ENCODE data around the gene EXOC2. TPM values are rescaled to one million over a fixed set of nuclear protein-coding genes. Genes with fewer than 3 reads are reported as not detected.

The EXOC2 gene
- total and polyA plus RNA-seq, 5 donors from 2014 or later, result 33.1 to 43.6 (median 38.9) TPM

DNA sequence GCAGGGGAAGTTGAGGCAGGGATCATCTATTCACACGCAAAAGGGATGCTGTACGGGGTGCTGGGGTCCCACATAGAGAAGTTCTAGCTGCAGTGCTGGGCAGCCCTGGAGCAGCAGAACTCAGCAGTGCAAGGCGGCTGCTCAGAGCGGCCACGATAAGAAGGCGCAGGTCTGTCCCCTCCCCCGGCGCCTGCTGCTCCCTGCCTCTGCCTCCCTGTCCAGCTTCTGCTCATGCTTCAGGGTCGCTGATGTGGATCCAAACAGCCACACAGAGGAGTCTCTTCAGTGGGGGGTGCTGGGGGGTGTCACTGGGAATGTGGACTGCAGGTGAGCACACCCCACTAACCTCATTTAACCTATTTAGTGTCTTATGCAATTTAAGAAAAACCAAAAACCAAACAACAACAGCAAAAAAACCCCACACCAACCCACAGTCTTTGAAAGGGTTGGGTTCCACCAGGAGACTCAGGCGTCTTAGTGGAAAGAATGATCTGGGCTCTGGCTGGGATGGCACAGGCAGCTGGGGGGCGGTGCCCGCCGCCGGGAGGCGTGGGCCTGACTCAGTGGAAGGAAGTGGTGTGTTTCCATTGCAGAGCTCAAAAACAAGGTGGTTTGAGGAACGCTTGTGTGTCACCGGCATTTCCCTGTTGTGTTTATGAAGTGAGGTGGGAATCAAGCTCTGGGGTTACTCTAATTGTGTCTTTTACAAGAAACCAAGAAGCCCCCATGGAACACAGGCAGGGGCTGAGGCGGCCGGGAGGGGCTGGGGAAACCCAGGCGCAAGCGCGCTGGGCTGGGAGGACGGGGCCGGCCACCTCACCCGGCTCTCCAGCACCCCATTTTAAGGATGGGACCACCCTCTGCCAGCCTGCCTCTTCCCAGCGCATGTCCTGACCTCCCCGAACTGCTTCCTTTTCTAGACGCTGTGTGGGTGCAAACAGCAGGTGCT, 246.2 kb downstream of the EXOC2 start:
- Mint-ChIP-seq H3K9me3 (peaks cover 0 to 1% (median 0%) of the 10 kb centered on the region in 7 donors), H3K27me3 (no peaks in the 10 kb centered on the region), H3K36me3 (no peaks in the 10 kb centered on the region), H3K4me1 (peaks cover 15 to 61% (median 34%) of the 10 kb centered on the region in 4 donors), H3K27ac (peak overlapping the region; percentile 85 to 92 (median 90)), H3K4me3 (peak overlapping the region; percentile 84 to 92 (median 87))
- H3K4me1 ChIP-seq (ENCODE audit: control insufficient read depth, insufficient read depth, low read length, poor library complexity, severe bottlenecking), result peaks cover 40% of the 10 kb centered on the region
- DNase-seq (peak; percentile 62 to 84 (median 63)), ATAC-seq (ENCODE audit: low read depth in 2 of 2) (peak; percentile 80 to 81)
- peak overlapping the region; percentile 61 for H3K27ac ChIP-seq (ENCODE audit: insufficient read depth, low read length, poor library complexity, severe bottlenecking)
- peak overlapping the region; percentile 75 for H3K4me3 ChIP-seq (ENCODE audit: low read depth, low read length)
- H3K9me3 ChIP-seq (ENCODE audit: control insufficient read depth in 2 of 2, low read length in 2 of 2), result no peaks in the 10 kb centered on the region
- H3K36me3 ChIP-seq (ENCODE audit: control insufficient read depth, insufficient read depth, low read length), result no peaks in the 10 kb centered on the region
- no peaks in the 10 kb centered on the region for H3K27me3 ChIP-seq (ENCODE audit: control insufficient read depth, insufficient read depth, low read length)

GRCh38 chr6:445571-446417, 247.1 kb downstream of the EXOC2 start:
- Mint-ChIP-seq H3K4me3 (peak overlapping the region; percentile 0 to 89 (median 84)), H3K27ac (peak overlapping the region; percentile 89 to 93 (median 90)), H3K36me3 (no peaks in the 10 kb centered on the region), H3K27me3 (no peaks in the 10 kb centered on the region), H3K9me3 (peaks cover 0 to 1% (median 0%) of the 10 kb centered on the region in 7 donors), H3K4me1 (peaks cover 15 to 61% (median 35%) of the 10 kb centered on the region in 4 donors)
- no peak overlapping the region for H3K4me3 ChIP-seq (ENCODE audit: low read depth, low read length)
- peak overlapping the region; percentile 41 for H3K27ac ChIP-seq (ENCODE audit: insufficient read depth, low read length, poor library complexity, severe bottlenecking)
- no peaks in the 10 kb centered on the region for H3K36me3 ChIP-seq (ENCODE audit: control insufficient read depth, insufficient read depth, low read length)
- H3K9me3 ChIP-seq (ENCODE audit: control insufficient read depth in 2 of 2, low read length in 2 of 2), result no peaks in the 10 kb centered on the region
- no peaks in the 10 kb centered on the region for H3K27me3 ChIP-seq (ENCODE audit: control insufficient read depth, insufficient read depth, low read length)
- ATAC-seq (ENCODE audit: low read depth in 2 of 2) (no peak), DNase-seq (no peak)
- H3K4me1 ChIP-seq (ENCODE audit: control insufficient read depth, insufficient read depth, low read length, poor library complexity, severe bottlenecking), result peaks cover 40% of the 10 kb centered on the region

GRCh38 chr6:444653-445275, 248.2 kb downstream of the EXOC2 start:
- Histone ChIP-seq H3K27me3 (ENCODE audit: control insufficient read depth, insufficient read depth, low read length) (no peaks in the 10 kb centered on the region), H3K9me3 (ENCODE audit: control insufficient read depth in 2 of 2, low read length in 2 of 2) (no peaks in the 10 kb centered on the region), H3K4me1 (ENCODE audit: control insufficient read depth, insufficient read depth, low read length, poor library complexity, severe bottlenecking) (peaks cover 40% of the 10 kb centered on the region), H3K36me3 (ENCODE audit: control insufficient read depth, insufficient read depth, low read length) (no peaks in the 10 kb centered on the region), H3K27ac (ENCODE audit: insufficient read depth, low read length, poor library complexity, severe bottlenecking) (peak overlapping the region; percentile 41), H3K4me3 (ENCODE audit: low read depth, low read length) (peak overlapping the region; percentile 26)
- H3K4me3 Mint-ChIP-seq, result peak overlapping the region; percentile 0 to 89 (median 82)
- H3K4me1 Mint-ChIP-seq, result peaks cover 15 to 61% (median 36%) of the 10 kb centered on the region in 4 donors
- no peaks in the 10 kb centered on the region for H3K27me3 Mint-ChIP-seq
- DNase-seq, result peak; percentile 19 to 88 (median 68)
- H3K36me3 Mint-ChIP-seq, result no peaks in the 10 kb centered on the region
- peaks cover 0 to 1% (median 0%) of the 10 kb centered on the region in 7 donors for H3K9me3 Mint-ChIP-seq
- peak; percentile 78 to 79 for ATAC-seq (ENCODE audit: low read depth in 2 of 2)
- peak overlapping the region; percentile 52 to 90 (median 89) for H3K27ac Mint-ChIP-seq

DNA sequence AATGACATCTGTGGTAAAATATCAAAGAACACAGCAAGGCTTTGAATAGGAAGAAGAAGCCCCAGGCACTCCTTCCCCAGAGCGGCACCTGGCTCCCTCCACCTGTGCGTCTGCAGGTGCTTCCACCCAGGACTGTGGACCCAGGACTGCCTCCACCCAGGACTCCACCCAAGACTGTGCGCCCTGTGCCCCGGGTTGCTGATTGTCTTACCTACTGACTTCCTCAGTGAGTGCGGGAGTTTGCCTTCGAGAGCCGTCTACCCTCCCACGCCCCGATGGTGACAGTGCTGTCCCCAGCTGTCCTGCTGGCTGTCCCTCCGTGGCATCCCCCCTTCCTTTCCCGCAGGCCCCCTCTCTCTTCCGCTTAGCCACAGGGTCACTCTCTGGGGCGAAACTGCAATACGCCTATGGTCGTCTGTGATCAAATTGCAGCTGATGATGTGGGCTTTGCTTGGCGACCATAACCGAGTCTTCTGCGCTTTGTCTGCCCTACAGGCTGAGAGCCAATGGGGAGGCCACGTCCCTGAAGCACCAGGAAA, 249.2 kb downstream of the EXOC2 start:
- Histone ChIP-seq H3K4me3 (ENCODE audit: low read depth, low read length) (no peak overlapping the region), H3K9me3 (ENCODE audit: control insufficient read depth in 2 of 2, low read length in 2 of 2) (no peaks in the 10 kb centered on the region), H3K36me3 (ENCODE audit: control insufficient read depth, insufficient read depth, low read length) (no peaks in the 10 kb centered on the region), H3K27me3 (ENCODE audit: control insufficient read depth, insufficient read depth, low read length) (no peaks in the 10 kb centered on the region), H3K27ac (ENCODE audit: insufficient read depth, low read length, poor library complexity, severe bottlenecking) (peak overlapping the region; percentile 1), H3K4me1 (ENCODE audit: control insufficient read depth, insufficient read depth, low read length, poor library complexity, severe bottlenecking) (peaks cover 40% of the 10 kb centered on the region)
- Mint-ChIP-seq H3K9me3 (peaks cover 0 to 1% (median 0%) of the 10 kb centered on the region in 7 donors), H3K36me3 (no peaks in the 10 kb centered on the region), H3K4me1 (peaks cover 15 to 59% (median 35%) of the 10 kb centered on the region in 4 donors), H3K27ac (peak overlapping the region in 2 of 3 donors; percentile 71 to 72), H3K4me3 (peak overlapping the region in 2 of 4 donors; percentile 8 to 21), H3K27me3 (no peaks in the 10 kb centered on the region)
- ATAC-seq (ENCODE audit: low read depth in 2 of 2) (no peak), DNase-seq (no peak)

DNA sequence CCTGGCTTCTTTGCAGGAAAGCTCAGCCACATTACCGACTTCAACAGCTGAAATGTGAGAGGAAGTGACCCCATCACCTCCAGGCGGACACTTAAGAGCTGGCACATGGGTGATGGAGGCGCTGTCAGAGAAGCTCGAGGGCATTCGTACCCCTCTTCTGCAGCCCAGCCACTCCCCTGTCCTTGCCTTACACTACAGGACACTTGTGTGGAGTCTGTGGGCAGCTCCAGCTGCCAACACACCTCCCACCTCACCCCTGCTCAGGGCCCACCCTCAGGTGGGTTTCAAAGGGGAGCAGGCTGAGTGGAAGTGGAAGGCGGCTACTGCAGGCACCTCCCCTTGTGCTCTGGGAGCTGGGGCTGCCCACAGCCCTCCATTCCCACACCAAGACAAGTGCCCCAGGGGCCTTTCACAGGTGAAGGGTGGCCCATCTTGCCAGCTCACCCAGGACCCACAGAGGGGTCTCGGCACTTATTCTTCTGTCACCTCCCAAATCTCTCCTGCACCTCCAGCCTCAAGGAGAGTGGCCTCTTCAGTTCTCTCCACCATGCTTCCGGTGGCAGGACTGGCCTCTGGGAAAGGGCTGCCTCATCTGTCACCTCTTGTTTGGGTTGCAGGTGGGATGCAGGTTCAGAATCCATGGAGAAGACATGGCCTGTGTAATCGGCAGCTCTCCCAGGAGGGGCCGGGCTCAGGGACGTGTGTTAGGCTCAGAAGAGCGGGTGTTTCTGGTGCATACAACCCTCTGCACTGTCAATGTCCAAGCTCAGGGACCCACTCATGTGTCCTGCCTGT, 251.6 kb downstream of the EXOC2 start:
- H3K27ac ChIP-seq (ENCODE audit: insufficient read depth, low read length, poor library complexity, severe bottlenecking), result no peak overlapping the region
- H3K27ac Mint-ChIP-seq, result no peak overlapping the region
- ATAC-seq (ENCODE audit: low read depth in 2 of 2), result no peak

GRCh38 chr6:439641-440167, 253.2 kb downstream of the EXOC2 start:
- no peaks in the 10 kb centered on the region for H3K36me3 ChIP-seq (ENCODE audit: control insufficient read depth, insufficient read depth, low read length)
- no peak for ATAC-seq (ENCODE audit: low read depth in 2 of 2)
- H3K27me3 ChIP-seq (ENCODE audit: control insufficient read depth, insufficient read depth, low read length), result no peaks in the 10 kb centered on the region
- peaks cover 7 to 25% (median 11%) of the 10 kb centered on the region in 4 donors for H3K4me1 Mint-ChIP-seq
- H3K36me3 Mint-ChIP-seq, result no peaks in the 10 kb centered on the region
- peak overlapping the region in 1 of 3 donors; percentile 71 for H3K27ac Mint-ChIP-seq
- H3K4me3 Mint-ChIP-seq, result no peak overlapping the region
- no peaks in the 10 kb centered on the region for H3K9me3 Mint-ChIP-seq
- peaks cover 3% of the 10 kb centered on the region for H3K4me1 ChIP-seq (ENCODE audit: control insufficient read depth, insufficient read depth, low read length, poor library complexity, severe bottlenecking)
- no peak overlapping the region for H3K4me3 ChIP-seq (ENCODE audit: low read depth, low read length)
- H3K9me3 ChIP-seq (ENCODE audit: control insufficient read depth in 2 of 2, low read length in 2 of 2), result no peaks in the 10 kb centered on the region
- no peak overlapping the region for H3K27ac ChIP-seq (ENCODE audit: insufficient read depth, low read length, poor library complexity, severe bottlenecking)
- no peaks in the 10 kb centered on the region for H3K27me3 Mint-ChIP-seq
- no peak for DNase-seq

More for the DNA sequence above, 251.6 kb downstream of the EXOC2 start:
- H3K4me1 ChIP-seq (ENCODE audit: control insufficient read depth, insufficient read depth, low read length, poor library complexity, severe bottlenecking), result peaks cover 20% of the 10 kb centered on the region
- no peak overlapping the region for H3K4me3 ChIP-seq (ENCODE audit: low read depth, low read length)
- Mint-ChIP-seq H3K4me1 (peaks cover 9 to 36% (median 23%) of the 10 kb centered on the region in 4 donors), H3K36me3 (no peaks in the 10 kb centered on the region), H3K4me3 (no peak overlapping the region), H3K9me3 (no peaks in the 10 kb centered on the region), H3K27me3 (no peaks in the 10 kb centered on the region)
- no peaks in the 10 kb centered on the region for H3K27me3 ChIP-seq (ENCODE audit: control insufficient read depth, insufficient read depth, low read length)
- no peaks in the 10 kb centered on the region for H3K36me3 ChIP-seq (ENCODE audit: control insufficient read depth, insufficient read depth, low read length)
- no peak for DNase-seq
- no peaks in the 10 kb centered on the region for H3K9me3 ChIP-seq (ENCODE audit: control insufficient read depth in 2 of 2, low read length in 2 of 2)
